Neutrophil (primary cell): ENCODE data around the gene TMBIM4.
"Not testable (repeated sequence)": the region's sequence is repeated elsewhere in the genome, so short reads cannot be mapped to it uniquely, and the experiment has no call there.

ENCODE experiments used
- H3K27ac ChIP-seq: fragments of 200-600 bp; sonication (generic); 2 replicates; pipeline ENCODE4 v1.5.1; 2016; ENCODE audit warnings: mild to moderate bottlenecking, moderate library complexity
- H3K27me3 ChIP-seq: fragments of 200-600 bp; sonication (generic); 2 replicates; pipeline ENCODE4 v1.6.0; 2016; ENCODE audit warnings: mild to moderate bottlenecking
- H3K36me3 ChIP-seq: fragments of 200-600 bp; sonication (generic); 2 replicates; pipeline ENCODE4 v1.5.1; 2017
- H3K4me1 ChIP-seq, 2 experiments: fragments of 200-600 bp in 1 of 2; sonication (generic) in 1 of 2; 1 replicate in 1 of 2; 2 replicates in 1 of 2; pipeline versions ENCODE4 v1.5.1 to v1.6.1; 2013 to 2016; ENCODE audit warnings: low read depth in 1 of 2, low read length in 1 of 2, mild to moderate bottlenecking in 1 of 2, moderate library complexity in 1 of 2; ENCODE audit not compliant: control insufficient read depth in 1 of 2, insufficient read depth in 1 of 2
- H3K4me3 ChIP-seq, 2 experiments: fragments of 200-600 bp in 1 of 2; sonication (generic) in 1 of 2; 1 replicate in 1 of 2; 2 replicates in 1 of 2; pipeline ENCODE4 v1.5.1; 2013 to 2016; ENCODE audit warnings: low read depth in 1 of 2, low read length in 1 of 2, mild to moderate bottlenecking in 1 of 2, moderate library complexity in 1 of 2
- H3K9me3 ChIP-seq: fragments of 200-600 bp; sonication (generic); 2 replicates; pipeline ENCODE4 v1.5.1; 2016
- TF ChIP-seq, protein P1 (sequence below): fragments of 200-600 bp; sonication (generic); IDR thresholded peaks from 2 replicates; pipeline ENCODE4 v1.5.1; 2016; ENCODE audit warnings: antibody characterized with exemption

TMBIM4 gene

DNA sequence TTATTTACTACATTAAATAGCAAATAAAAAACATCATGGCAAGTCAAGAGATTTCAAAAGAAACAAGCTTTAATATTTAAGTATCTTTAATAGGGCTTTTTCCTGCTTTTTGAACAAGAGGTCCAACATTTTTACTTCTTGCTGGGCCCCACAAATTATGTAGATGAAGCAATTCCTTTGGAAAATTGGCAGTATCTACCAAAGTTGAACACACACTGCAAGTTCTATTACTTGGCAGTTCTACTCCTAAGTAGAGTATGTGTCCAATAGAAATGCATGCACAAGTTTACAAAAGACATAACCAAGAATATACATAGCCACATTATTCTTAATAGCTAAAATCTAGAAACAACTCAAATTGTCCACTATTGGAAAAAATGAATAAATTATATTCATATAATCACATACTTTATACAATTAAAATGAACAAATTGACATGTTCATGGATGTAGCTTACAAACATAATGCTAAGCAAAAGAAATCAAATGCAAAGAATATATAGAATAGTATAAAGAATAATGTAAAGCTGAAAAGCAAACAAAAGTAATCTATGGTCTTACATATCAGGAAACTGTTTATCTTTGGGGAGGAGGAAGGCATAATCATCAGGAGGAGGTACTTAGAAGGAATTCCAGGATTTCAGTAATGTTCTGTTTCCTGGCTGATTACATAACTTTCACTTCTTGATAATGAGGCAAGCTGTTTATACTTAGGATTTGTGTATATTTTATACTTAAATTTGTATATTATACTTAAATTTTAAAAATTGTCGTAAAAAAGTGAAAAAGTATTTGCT lies 6.5 kb upstream of the TMBIM4 start:
- Histone ChIP-seq H3K27ac (no peak overlapping the region), H3K4me3 (no peak overlapping the region), H3K4me1 (peaks cover 30 to 36% of the 10 kb centered on the region in 2 experiments), H3K27me3 (no peaks in the 10 kb centered on the region), H3K9me3 (no peaks in the 10 kb centered on the region), H3K36me3 (no peaks in the 10 kb centered on the region)
- TF ChIP-seq, protein P1, sequence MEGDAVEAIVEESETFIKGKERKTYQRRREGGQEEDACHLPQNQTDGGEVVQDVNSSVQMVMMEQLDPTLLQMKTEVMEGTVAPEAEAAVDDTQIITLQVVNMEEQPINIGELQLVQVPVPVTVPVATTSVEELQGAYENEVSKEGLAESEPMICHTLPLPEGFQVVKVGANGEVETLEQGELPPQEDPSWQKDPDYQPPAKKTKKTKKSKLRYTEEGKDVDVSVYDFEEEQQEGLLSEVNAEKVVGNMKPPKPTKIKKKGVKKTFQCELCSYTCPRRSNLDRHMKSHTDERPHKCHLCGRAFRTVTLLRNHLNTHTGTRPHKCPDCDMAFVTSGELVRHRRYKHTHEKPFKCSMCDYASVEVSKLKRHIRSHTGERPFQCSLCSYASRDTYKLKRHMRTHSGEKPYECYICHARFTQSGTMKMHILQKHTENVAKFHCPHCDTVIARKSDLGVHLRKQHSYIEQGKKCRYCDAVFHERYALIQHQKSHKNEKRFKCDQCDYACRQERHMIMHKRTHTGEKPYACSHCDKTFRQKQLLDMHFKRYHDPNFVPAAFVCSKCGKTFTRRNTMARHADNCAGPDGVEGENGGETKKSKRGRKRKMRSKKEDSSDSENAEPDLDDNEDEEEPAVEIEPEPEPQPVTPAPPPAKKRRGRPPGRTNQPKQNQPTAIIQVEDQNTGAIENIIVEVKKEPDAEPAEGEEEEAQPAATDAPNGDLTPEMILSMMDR = no peak

DNA sequence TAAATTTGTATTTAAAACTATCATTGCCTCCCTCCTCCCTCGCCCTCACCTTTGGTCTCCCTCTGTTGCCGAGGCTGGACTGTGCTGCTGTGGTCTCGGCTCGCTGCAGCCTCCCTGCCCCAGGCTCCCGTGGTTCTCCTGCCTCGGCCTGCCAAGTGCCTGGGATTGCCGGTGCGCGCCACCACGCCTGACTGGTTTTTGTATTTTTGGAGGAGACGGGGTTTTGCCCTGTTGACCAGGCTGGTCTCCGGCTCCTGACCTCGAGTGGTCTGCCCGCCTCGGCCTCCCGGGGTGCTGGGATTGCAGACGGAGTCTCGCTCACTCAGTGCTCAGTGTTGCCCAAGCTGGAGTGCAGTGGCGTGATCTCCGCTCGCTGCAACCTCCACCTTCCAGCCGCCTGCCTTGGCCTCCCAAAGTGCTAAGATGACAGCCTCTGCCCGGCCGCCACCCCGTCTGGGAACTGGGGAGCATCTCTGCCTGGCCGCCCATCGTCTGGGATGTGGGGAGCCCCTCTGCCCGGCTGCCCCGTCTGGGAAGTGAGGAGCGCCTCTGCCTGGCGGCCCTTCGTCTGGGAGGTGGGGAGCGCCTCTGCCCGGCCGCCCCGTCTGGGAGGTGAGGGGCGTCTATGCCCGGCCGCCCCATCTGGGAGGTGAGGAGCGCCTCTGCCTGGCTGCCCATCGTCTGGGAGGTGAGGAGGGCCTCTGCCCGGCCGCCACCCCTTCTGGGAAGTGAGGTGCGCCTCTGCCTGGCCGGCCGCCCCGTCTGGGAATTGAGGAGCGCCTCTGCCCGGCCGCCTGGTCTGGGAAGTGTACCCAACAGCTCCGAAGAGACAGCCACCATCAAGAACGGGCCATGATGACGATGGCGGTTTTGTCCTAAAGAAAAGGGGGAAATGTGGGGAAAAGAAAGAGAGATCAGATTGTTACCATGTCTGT lies 4.9 kb upstream of the TMBIM4 start:
- H3K4me3 ChIP-seq = not testable (repeated sequence)
- H3K27ac ChIP-seq = peak overlapping the region; percentile 66
- H3K4me1 ChIP-seq = peaks cover 41 to 48% of the 10 kb centered on the region in 2 experiments

DNA sequence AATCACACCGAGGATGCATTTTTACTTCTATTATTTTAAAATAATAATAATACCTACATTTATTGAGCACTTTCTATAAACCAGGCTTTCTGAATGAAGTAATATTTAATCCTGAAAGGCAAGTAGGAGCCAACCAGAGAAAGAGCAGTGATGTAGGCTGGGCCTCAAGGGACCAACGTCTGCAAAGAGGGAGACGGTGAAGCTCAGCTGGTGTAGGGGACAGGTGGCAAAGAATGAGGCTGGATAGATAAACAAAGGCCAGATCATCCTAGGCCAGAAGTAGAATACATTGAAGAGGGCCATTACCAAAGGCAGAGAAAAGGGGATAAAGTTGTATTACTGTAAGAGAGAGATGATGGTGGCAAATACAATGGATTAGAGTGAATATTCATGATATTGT lies 810 bp upstream of the TMBIM4 start:
- peak overlapping the region; percentile 98 for H3K27ac ChIP-seq
- no peaks in the 10 kb centered on the region for H3K36me3 ChIP-seq
- H3K4me3 ChIP-seq = peak overlapping the region; percentile 78 to 91
- no peaks in the 10 kb centered on the region for H3K27me3 ChIP-seq
- H3K4me1 ChIP-seq = peaks cover 67 to 79% of the 10 kb centered on the region in 2 experiments
- TF ChIP-seq, protein P1 = no peak
- no peaks in the 10 kb centered on the region for H3K9me3 ChIP-seq

More for the DNA sequence above, 4.9 kb upstream of the TMBIM4 start:
- H3K9me3 ChIP-seq, H3K27me3 ChIP-seq, H3K36me3 ChIP-seq: not testable (repeated sequence)

DNA sequence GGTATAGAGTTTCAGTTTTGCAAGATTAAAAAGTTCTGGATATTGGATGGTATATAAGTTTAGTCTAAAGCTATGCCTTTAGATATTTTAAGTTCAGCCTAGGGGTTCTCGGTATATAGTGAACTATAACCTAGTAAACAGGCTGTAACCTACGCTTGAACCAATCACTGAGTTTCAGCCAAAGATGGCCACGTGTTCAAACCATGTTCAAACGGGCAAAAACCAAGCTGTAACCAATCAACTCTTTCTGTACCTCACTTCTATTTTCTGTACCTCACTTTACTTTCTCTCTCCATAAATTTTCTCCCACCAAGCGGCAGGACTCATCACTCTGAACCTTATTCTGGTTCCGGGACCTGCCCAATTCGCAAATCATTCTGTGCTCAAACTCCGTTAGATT lies 1.4 kb downstream of the TMBIM4 start:
- TF ChIP-seq, protein P1 = no peak
- Histone ChIP-seq H3K4me3 (peak overlapping the region; percentile 78 to 91), H3K4me1 (peaks cover 70 to 78% of the 10 kb centered on the region in 2 experiments), H3K9me3 (no peaks in the 10 kb centered on the region), H3K27ac (peak overlapping the region; percentile 98), H3K27me3 (no peaks in the 10 kb centered on the region), H3K36me3 (no peaks in the 10 kb centered on the region)

DNA sequence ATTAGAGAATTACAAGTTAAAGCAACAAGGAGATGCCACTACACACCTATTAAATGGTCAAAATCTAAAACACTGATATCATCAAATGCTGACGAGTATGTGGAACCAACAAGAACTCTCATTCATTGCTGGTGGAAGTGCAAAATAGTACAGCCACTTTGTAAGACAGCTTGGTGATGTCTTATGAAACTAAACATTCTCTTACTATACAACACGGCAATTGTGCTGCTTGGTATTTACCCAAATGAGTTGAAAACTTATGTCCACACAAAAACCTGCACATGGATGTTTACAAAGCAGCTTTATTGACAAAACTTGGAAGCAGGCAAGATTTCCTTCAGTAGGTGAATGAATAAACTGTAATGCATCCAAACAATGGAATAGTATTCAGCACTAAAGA lies 3.2 kb downstream of the TMBIM4 start:
- Histone ChIP-seq H3K4me1 (peaks cover 68 to 78% of the 10 kb centered on the region in 2 experiments), H3K27me3 (no peaks in the 10 kb centered on the region), H3K36me3 (no peaks in the 10 kb centered on the region), H3K4me3 (no peak overlapping the region), H3K9me3 (no peaks in the 10 kb centered on the region), H3K27ac (peak overlapping the region; percentile 98)
- TF ChIP-seq, protein P1 = no peak
